Measurements from ENCODE around the gene THOC6. TPM values are rescaled to one million over a fixed set of nuclear protein-coding genes. Genes with fewer than 3 reads are reported as not detected.

Gene THOC6
- total and polyA plus RNA-seq, 3 experiments from 2014 or later: 46.2 to 59.4 (median 56.8) TPM

GRCh38 chr16:3060339-3061127 is 36.7 kb downstream of the THOC6 start:
- DNase-seq: no peak
- H3K4me1 ChIP-seq (ENCODE audit: insufficient read depth, low read length): peaks cover 52% of the 10 kb centered on the region
- POLR2A ChIA-PET: interaction anchor here (2.4 to 2.8 kb wide), 2 partner anchors 15 to 69 kb away, joined by 27 to 28 read pairs; no protein-coding TSS in a partner anchor

GRCh38 chr16:3062553-3062952 is 38.7 kb downstream of the THOC6 start:
- no peak for DNase-seq
- H3K4me1 ChIP-seq (ENCODE audit: insufficient read depth, low read length): peaks cover 43% of the 10 kb centered on the region
- peaks cover 0 to 2% (median 0%) of the 10 kb centered on the region in 5 donors for H3K9me3 Mint-ChIP-seq
- H3K27ac Mint-ChIP-seq: peak overlapping the region; percentile 29 to 99 (median 95)
- no peak overlapping the region for H3K27ac ChIP-seq (ENCODE audit: low read depth, low read length)
- H3K4me1 Mint-ChIP-seq: peaks cover 40 to 67% (median 55%) of the 10 kb centered on the region in 3 donors
- no peak overlapping the region for H3K4me3 ChIP-seq (ENCODE audit: low read length)
- no peaks in the 10 kb centered on the region for H3K9me3 ChIP-seq (ENCODE audit: low read length)
- ChIA-PET POLR2A (no interaction called here), CTCF (interaction anchor here (10.5 kb wide), 1 partner anchor 65 kb away, joined by 99 read pairs; no protein-coding TSS in a partner anchor)
- no peaks in the 10 kb centered on the region for H3K27me3 ChIP-seq (ENCODE audit: insufficient read depth, low read length, poor library complexity, severe bottlenecking)
- H3K36me3 ChIP-seq (ENCODE audit: insufficient read depth, low read length): peaks cover under 1% of the 10 kb centered on the region
- H3K36me3 Mint-ChIP-seq: peaks cover 7 to 28% (median 11%) of the 10 kb centered on the region in 3 donors
- H3K27me3 Mint-ChIP-seq: no peaks in the 10 kb centered on the region
- H3K4me3 Mint-ChIP-seq: peak overlapping the region in 3 of 7 donors; percentile 12 to 100 (median 40)

More at GRCh38 chr16:3060339-3061127, 36.7 kb downstream of the THOC6 start:
- no peaks in the 10 kb centered on the region for H3K36me3 ChIP-seq (ENCODE audit: insufficient read depth, low read length)
- H3K27me3 Mint-ChIP-seq: no peaks in the 10 kb centered on the region
- peak overlapping the region; percentile 57 to 97 (median 90) for H3K27ac Mint-ChIP-seq
- peak overlapping the region; percentile 71 for H3K4me3 ChIP-seq (ENCODE audit: low read length)
- CTCF ChIA-PET: interaction anchor here (1.0 to 10.5 kb wide), 15 partner anchors 9 to 107 kb away, joined by 3 to 190 read pairs (median 10); partner anchors contain the start of genes MMP25, ZNF213 and ZSCAN10
- H3K4me1 Mint-ChIP-seq: peaks cover 44 to 77% (median 61%) of the 10 kb centered on the region in 3 donors
- peaks cover 0 to 16% (median under 1%) of the 10 kb centered on the region in 3 donors for H3K36me3 Mint-ChIP-seq
- no peaks in the 10 kb centered on the region for H3K9me3 Mint-ChIP-seq
- no peaks in the 10 kb centered on the region for H3K27me3 ChIP-seq (ENCODE audit: insufficient read depth, low read length, poor library complexity, severe bottlenecking)
- peak overlapping the region; percentile 81 to 97 (median 89) for H3K4me3 Mint-ChIP-seq
- no peaks in the 10 kb centered on the region for H3K9me3 ChIP-seq (ENCODE audit: low read length)
- H3K27ac ChIP-seq (ENCODE audit: low read depth, low read length): peak overlapping the region; percentile 75

GRCh38 chr16:3063625-3064386 is 40.0 kb downstream of the THOC6 start:
- Mint-ChIP-seq H3K27ac (peak overlapping the region; percentile 88 to 99 (median 95)), H3K9me3 (peaks cover 0 to 2% (median 0%) of the 10 kb centered on the region in 5 donors), H3K36me3 (peaks cover 10 to 38% (median 19%) of the 10 kb centered on the region in 3 donors), H3K27me3 (no peaks in the 10 kb centered on the region), H3K4me3 (peak overlapping the region; percentile 98 to 100 (median 100)), H3K4me1 (peaks cover 43 to 71% (median 63%) of the 10 kb centered on the region in 3 donors)
- Histone ChIP-seq H3K27me3 (ENCODE audit: insufficient read depth, low read length, poor library complexity, severe bottlenecking) (no peaks in the 10 kb centered on the region), H3K4me3 (ENCODE audit: low read length) (no peak overlapping the region), H3K9me3 (ENCODE audit: low read length) (no peaks in the 10 kb centered on the region), H3K4me1 (ENCODE audit: insufficient read depth, low read length) (peaks cover 51% of the 10 kb centered on the region), H3K36me3 (ENCODE audit: insufficient read depth, low read length) (peaks cover 13% of the 10 kb centered on the region), H3K27ac (ENCODE audit: low read depth, low read length) (no peak overlapping the region)
- CTCF ChIA-PET: interaction anchor here (1.0 to 10.5 kb wide), 5 partner anchors 13 to 68 kb away, joined by 3 to 99 read pairs (median 3); no protein-coding TSS in a partner anchor
- no peak for DNase-seq
- POLR2A ChIA-PET: interaction anchor here (0.6 to 5.2 kb wide), 4 partner anchors 13 to 66 kb away, joined by 3 to 53 read pairs (median 4); no protein-coding TSS in a partner anchor

- ChIA-PET CTCF (interaction anchor here (0.6 to 10.5 kb wide), 13 partner anchors 9 to 98 kb away, joined by 3 to 99 read pairs (median 5); partner anchors contain the start of gene ZSCAN10), POLR2A (interaction anchor here (0.9 to 5.2 kb wide), 8 partner anchors 11 to 93 kb away, joined by 3 to 53 read pairs (median 6); partner anchors contain the start of gene ZSCAN10)
- DNase-seq: peak; percentile 44 to 74 (median 65)
- H3K4me3 ChIP-seq (ENCODE audit: low read length): peak within 1 kb of the TSS; percentile 92
- no peaks in the 10 kb centered on the region for H3K27me3 Mint-ChIP-seq
- peak within 1 kb of the TSS; percentile 88 to 99 (median 96) for H3K27ac Mint-ChIP-seq
- H3K4me1 ChIP-seq (ENCODE audit: insufficient read depth, low read length): peaks cover 54% of the 10 kb centered on the region
- H3K4me1 Mint-ChIP-seq: peaks cover 49 to 74% (median 68%) of the 10 kb centered on the region in 3 donors
- H3K4me3 Mint-ChIP-seq: peak within 1 kb of the TSS; percentile 98 to 100 (median 100)
- peaks cover 0 to 2% (median 0%) of the 10 kb centered on the region in 5 donors for H3K9me3 Mint-ChIP-seq
- H3K36me3 Mint-ChIP-seq: peaks cover 17 to 46% (median 28%) of the 10 kb centered on the region in 3 donors
- peak within 1 kb of the TSS; percentile 81 for H3K27ac ChIP-seq (ENCODE audit: low read depth, low read length)
- H3K36me3 ChIP-seq (ENCODE audit: insufficient read depth, low read length): peaks cover 19% of the 10 kb centered on the region
- H3K9me3 ChIP-seq (ENCODE audit: low read length): no peaks in the 10 kb centered on the region
- no peaks in the 10 kb centered on the region for H3K27me3 ChIP-seq (ENCODE audit: insufficient read depth, low read length, poor library complexity, severe bottlenecking)
Observed at GRCh38 chr16:3065069-3065741, 41.4 kb downstream of the THOC6 start, which contains the start of gene IL32. Gene IL32 (plus strand): TSS chr16:3065640. CDS start chr16:3065812, 172 bp downstream.

- no peaks in the 10 kb centered on the region for H3K27me3 ChIP-seq (ENCODE audit: insufficient read depth, low read length, poor library complexity, severe bottlenecking)
- peak in 1 of 5 donors; percentile 52 for DNase-seq
- no peaks in the 10 kb centered on the region for H3K9me3 ChIP-seq (ENCODE audit: low read length)
- ChIA-PET POLR2A (interaction anchor here (1.0 to 5.2 kb wide), 9 partner anchors 11 to 93 kb away, joined by 3 to 53 read pairs (median 5); partner anchors contain the start of gene ZSCAN10), CTCF (interaction anchor here (0.6 to 10.5 kb wide), 14 partner anchors 11 to 97 kb away, joined by 3 to 99 read pairs (median 4); partner anchors contain the start of gene ZSCAN10)
- peak overlapping the region; percentile 92 for H3K4me3 ChIP-seq (ENCODE audit: low read length)
- no peaks in the 10 kb centered on the region for H3K27me3 Mint-ChIP-seq
- H3K4me1 Mint-ChIP-seq: peaks cover 52 to 75% (median 68%) of the 10 kb centered on the region in 3 donors
- H3K36me3 Mint-ChIP-seq: peaks cover 18 to 49% (median 30%) of the 10 kb centered on the region in 3 donors
- peak overlapping the region; percentile 98 to 100 (median 100) for H3K4me3 Mint-ChIP-seq
- peaks cover 56% of the 10 kb centered on the region for H3K4me1 ChIP-seq (ENCODE audit: insufficient read depth, low read length)
- H3K36me3 ChIP-seq (ENCODE audit: insufficient read depth, low read length): peaks cover 19% of the 10 kb centered on the region
- peak overlapping the region; percentile 81 for H3K27ac ChIP-seq (ENCODE audit: low read depth, low read length)
- peaks cover 0 to 2% (median 0%) of the 10 kb centered on the region in 5 donors for H3K9me3 Mint-ChIP-seq
- peak overlapping the region; percentile 88 to 99 (median 96) for H3K27ac Mint-ChIP-seq
Observed at GRCh38 chr16:3065742-3066439, 42.1 kb downstream of the THOC6 start.

GRCh38 chr16:3066440-3066748 is 42.6 kb downstream of the THOC6 start:
- Histone ChIP-seq H3K9me3 (ENCODE audit: low read length) (no peaks in the 10 kb centered on the region), H3K4me1 (ENCODE audit: insufficient read depth, low read length) (peaks cover 61% of the 10 kb centered on the region), H3K36me3 (ENCODE audit: insufficient read depth, low read length) (peaks cover 19% of the 10 kb centered on the region), H3K4me3 (ENCODE audit: low read length) (peak overlapping the region; percentile 92), H3K27ac (ENCODE audit: low read depth, low read length) (peak overlapping the region; percentile 81), H3K27me3 (ENCODE audit: insufficient read depth, low read length, poor library complexity, severe bottlenecking) (no peaks in the 10 kb centered on the region)
- DNase-seq: no peak
- ChIA-PET CTCF (interaction anchor here (0.7 to 10.5 kb wide), 6 partner anchors 11 to 66 kb away, joined by 3 to 99 read pairs (median 8); no protein-coding TSS in a partner anchor), POLR2A (interaction anchor here (1.0 to 5.2 kb wide), 7 partner anchors 10 to 92 kb away, joined by 3 to 53 read pairs (median 4); partner anchors contain the start of gene ZSCAN10)
- peaks cover 18 to 50% (median 30%) of the 10 kb centered on the region in 3 donors for H3K36me3 Mint-ChIP-seq
- no peaks in the 10 kb centered on the region for H3K27me3 Mint-ChIP-seq
- H3K27ac Mint-ChIP-seq: peak overlapping the region; percentile 88 to 99 (median 96)
- H3K4me1 Mint-ChIP-seq: peaks cover 57 to 80% (median 73%) of the 10 kb centered on the region in 3 donors
- H3K9me3 Mint-ChIP-seq: peaks cover 0 to 2% (median 0%) of the 10 kb centered on the region in 5 donors
- peak overlapping the region; percentile 98 to 100 (median 100) for H3K4me3 Mint-ChIP-seq

Data from CD8-positive, alpha-beta memory T cell (primary cell).